Neural progenitor cell (in vitro differentiated cells): ENCODE measurements around the gene ARHGAP26.

Source experiments
- CTCF ChIP-seq: fragments of 200-600 bp; sonication (generic); IDR thresholded peaks from 2 replicates; pipeline ENCODE4 v1.5.1; 2017; ENCODE audit warnings: antibody characterized with exemption, mild to moderate bottlenecking
- EZH2phosphoT487 ChIP-seq: fragments of 200-600 bp; sonication (generic); IDR thresholded peaks from 2 replicates; pipeline ENCODE4 v1.6.1; 2017; ENCODE audit warnings: antibody characterized with exemption

GRCh38 chr5:142958944-142959682, 188.9 kb downstream of the ARHGAP26 start:
- no peak for TF ChIP-seq CTCF
- no peak for TF ChIP-seq EZH2phosphoT487
